ENCODE results near the gene ZNF438.

The ZNF438 gene

DNA sequence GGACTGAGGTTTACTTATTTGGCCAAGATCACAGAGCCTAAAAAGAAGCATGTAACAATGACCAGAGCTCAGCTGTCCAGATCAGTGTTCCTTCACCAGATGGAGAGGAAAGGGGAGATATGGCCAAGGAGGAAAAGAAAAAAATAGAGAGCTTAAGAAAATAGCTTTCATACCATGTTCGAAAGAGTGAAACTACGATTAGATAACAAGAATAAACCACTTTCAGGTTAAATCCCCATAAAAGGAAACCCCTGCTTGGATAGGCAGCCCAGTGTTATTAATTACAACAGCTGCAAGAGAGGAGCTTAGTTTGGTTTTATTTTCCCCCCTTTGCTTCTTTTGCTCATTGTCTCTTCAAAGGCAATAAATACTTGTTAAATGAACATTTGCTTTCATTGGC, 160.8 kb downstream of the ZNF438 start:
- Histone ChIP-seq H3K9me3 (no peaks in the 10 kb centered on the region), H3K4me1 (ENCODE audit: control insufficient read depth in 1 of 2, insufficient read depth in 1 of 2, low read depth in 1 of 2, low read length in 1 of 2) (peaks cover 5 to 6% of the 10 kb centered on the region in 2 experiments), H3K36me3 (peaks cover 17% of the 10 kb centered on the region), H3K4me3 (ENCODE audit: low read depth in 1 of 2, low read length in 1 of 2) (no peak overlapping the region), H3K27me3 (no peaks in the 10 kb centered on the region), H3K27ac (no peak overlapping the region)
- no peak for TF ChIP-seq CTCF (IDR thresholded peaks at IDR 0.05)

DNA sequence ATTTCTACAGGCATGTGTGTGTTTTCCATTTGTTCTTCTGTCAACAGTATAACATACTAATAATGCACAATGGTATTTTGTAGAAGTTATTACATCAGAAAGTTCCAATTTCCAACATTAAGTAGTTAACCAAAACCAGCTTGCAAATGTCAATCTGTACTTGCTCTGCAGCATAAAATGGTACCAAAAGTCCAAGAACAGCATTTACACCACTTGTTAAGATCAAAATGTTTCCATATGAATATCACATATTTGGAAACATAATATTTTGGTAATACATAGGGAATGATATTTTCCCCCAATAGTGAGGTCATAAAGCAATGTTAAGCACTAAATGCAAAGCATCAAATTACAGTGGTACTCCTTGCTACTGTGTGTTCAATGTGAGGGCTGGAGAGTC, 162.1 kb downstream of the ZNF438 start:
- no peaks in the 10 kb centered on the region for H3K9me3 ChIP-seq
- no peaks in the 10 kb centered on the region for H3K27me3 ChIP-seq
- TF ChIP-seq CTCF (IDR thresholded peaks at IDR 0.05) = no peak
- H3K36me3 ChIP-seq = peaks cover 9% of the 10 kb centered on the region
- no peak overlapping the region for H3K4me3 ChIP-seq (ENCODE audit: low read depth in 1 of 2, low read length in 1 of 2)
- no peak overlapping the region for H3K27ac ChIP-seq
- H3K4me1 ChIP-seq (ENCODE audit: control insufficient read depth in 1 of 2, insufficient read depth in 1 of 2, low read depth in 1 of 2, low read length in 1 of 2) = peaks cover 18 to 19% of the 10 kb centered on the region in 2 experiments

- Histone ChIP-seq H3K27me3 (no peaks in the 10 kb centered on the region), H3K4me3 (ENCODE audit: low read depth in 1 of 2, low read length in 1 of 2) (no peak overlapping the region), H3K9me3 (no peaks in the 10 kb centered on the region), H3K4me1 (ENCODE audit: control insufficient read depth in 1 of 2, insufficient read depth in 1 of 2, low read depth in 1 of 2, low read length in 1 of 2) (peaks cover 20 to 22% of the 10 kb centered on the region in 2 experiments), H3K36me3 (peaks cover 5% of the 10 kb centered on the region), H3K27ac (no peak overlapping the region)
- no peak for TF ChIP-seq CTCF (IDR thresholded peaks at IDR 0.05)
Measured at GRCh38 chr10:30868611-30869010, 163.1 kb downstream of the ZNF438 start.

DNA sequence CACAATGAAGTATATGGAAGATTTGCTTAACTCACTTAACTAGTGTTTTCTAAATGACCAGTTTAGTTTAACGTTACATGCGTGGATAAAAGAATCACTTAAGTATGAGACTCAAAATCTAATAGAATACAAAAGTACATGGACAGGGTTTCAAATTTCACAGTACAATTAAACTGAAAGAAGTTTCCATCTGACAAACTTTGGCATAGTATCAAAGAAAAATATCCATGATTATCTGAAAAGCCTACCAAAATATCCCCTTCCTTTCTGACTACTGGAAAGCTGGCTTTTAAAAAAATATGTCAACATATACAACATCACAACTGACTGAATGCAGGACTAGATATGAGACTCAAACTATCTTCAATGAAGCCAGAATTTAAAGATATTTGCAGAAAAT, 164.8 kb downstream of the ZNF438 start:
- H3K4me3 ChIP-seq (ENCODE audit: low read depth in 1 of 2, low read length in 1 of 2) = no peak overlapping the region
- H3K36me3 ChIP-seq = peaks cover 5% of the 10 kb centered on the region
- H3K9me3 ChIP-seq = no peaks in the 10 kb centered on the region
- peaks cover 28 to 32% of the 10 kb centered on the region in 2 experiments for H3K4me1 ChIP-seq (ENCODE audit: control insufficient read depth in 1 of 2, insufficient read depth in 1 of 2, low read depth in 1 of 2, low read length in 1 of 2)
- H3K27me3 ChIP-seq = no peaks in the 10 kb centered on the region
- no peak for TF ChIP-seq CTCF (IDR thresholded peaks at IDR 0.05)
- H3K27ac ChIP-seq = no peak overlapping the region

- no peak for TF ChIP-seq CTCF (IDR thresholded peaks at IDR 0.05)
- H3K27ac ChIP-seq = peak overlapping the region; percentile 58
- no peaks in the 10 kb centered on the region for H3K27me3 ChIP-seq
- H3K9me3 ChIP-seq = no peaks in the 10 kb centered on the region
- H3K36me3 ChIP-seq = peaks cover 5% of the 10 kb centered on the region
- H3K4me3 ChIP-seq (ENCODE audit: low read depth in 1 of 2, low read length in 1 of 2) = no peak overlapping the region
- peaks cover 44 to 45% of the 10 kb centered on the region in 2 experiments for H3K4me1 ChIP-seq (ENCODE audit: control insufficient read depth in 1 of 2, insufficient read depth in 1 of 2, low read depth in 1 of 2, low read length in 1 of 2)
Measured at GRCh38 chr10:30865141-30865926, 166.3 kb downstream of the ZNF438 start.

Data from neutrophil (primary cell).